BE2C (cell line): ENCODE data around the gene TEX22.

Experiments used
- DNase-seq: peaks from one replicate; pipeline ENCODE4 v3.0.0-alpha.2; 2020
- H3K27me3 ChIP-seq: fragments of 250-450 bp; sonication (Bioruptor Pico); 2 replicates; pipeline ENCODE4 v1.5.1; 2020; ENCODE audit warnings: mild to moderate bottlenecking
- H3K36me3 ChIP-seq: fragments of 250-450 bp; sonication (Bioruptor Pico); 2 replicates; pipeline ENCODE4 v1.5.1; 2020; ENCODE audit warnings: mild to moderate bottlenecking
- H3K4me1 ChIP-seq: fragments of 250-450 bp; sonication (Bioruptor Pico); 2 replicates; pipeline ENCODE4 v1.5.1; 2020
- H3K4me3 ChIP-seq: 2 replicates; pipeline ENCODE4 v1.5.1; 2011; ENCODE audit warnings: low read depth, low read length
- H3K9me3 ChIP-seq: fragments of 250-450 bp; sonication (Bioruptor Pico); 2 replicates; pipeline ENCODE4 v1.5.1; 2020
- TF ChIP-seq, protein P1 (sequence below): IDR thresholded peaks from 2 replicates; pipeline ENCODE4 v1.5.1; 2012; ENCODE audit warnings: mild to moderate bottlenecking, low read depth, low read length

TEX22 gene

DNA sequence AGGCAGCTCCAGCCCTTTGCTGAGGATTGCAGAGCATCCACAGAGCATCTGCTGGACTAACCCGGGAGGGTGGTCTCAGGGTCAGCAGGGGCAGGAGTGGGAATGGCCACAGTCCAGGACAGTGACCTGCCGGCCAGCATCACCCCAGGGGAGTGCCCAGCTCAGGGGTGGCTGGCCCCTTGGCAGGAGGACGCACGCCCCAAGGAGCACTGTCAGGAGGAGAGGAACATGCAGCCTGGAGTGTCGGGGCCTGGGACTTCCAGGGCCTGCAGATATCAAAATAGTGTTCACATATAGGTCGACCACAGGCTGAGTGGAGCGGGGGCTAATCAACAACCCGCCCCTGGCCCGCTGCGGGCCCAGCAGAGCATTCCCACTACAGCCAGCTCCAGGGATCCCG lies 33.2 kb upstream of the TEX22 start:
- TF ChIP-seq, protein P1, sequence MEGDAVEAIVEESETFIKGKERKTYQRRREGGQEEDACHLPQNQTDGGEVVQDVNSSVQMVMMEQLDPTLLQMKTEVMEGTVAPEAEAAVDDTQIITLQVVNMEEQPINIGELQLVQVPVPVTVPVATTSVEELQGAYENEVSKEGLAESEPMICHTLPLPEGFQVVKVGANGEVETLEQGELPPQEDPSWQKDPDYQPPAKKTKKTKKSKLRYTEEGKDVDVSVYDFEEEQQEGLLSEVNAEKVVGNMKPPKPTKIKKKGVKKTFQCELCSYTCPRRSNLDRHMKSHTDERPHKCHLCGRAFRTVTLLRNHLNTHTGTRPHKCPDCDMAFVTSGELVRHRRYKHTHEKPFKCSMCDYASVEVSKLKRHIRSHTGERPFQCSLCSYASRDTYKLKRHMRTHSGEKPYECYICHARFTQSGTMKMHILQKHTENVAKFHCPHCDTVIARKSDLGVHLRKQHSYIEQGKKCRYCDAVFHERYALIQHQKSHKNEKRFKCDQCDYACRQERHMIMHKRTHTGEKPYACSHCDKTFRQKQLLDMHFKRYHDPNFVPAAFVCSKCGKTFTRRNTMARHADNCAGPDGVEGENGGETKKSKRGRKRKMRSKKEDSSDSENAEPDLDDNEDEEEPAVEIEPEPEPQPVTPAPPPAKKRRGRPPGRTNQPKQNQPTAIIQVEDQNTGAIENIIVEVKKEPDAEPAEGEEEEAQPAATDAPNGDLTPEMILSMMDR: no peak
- no peak for DNase-seq
- H3K4me3 ChIP-seq: no peak overlapping the region
- no peaks in the 10 kb centered on the region for H3K36me3 ChIP-seq
- peaks cover 4% of the 10 kb centered on the region; the same call in 1 of the 2 replicates for H3K4me1 ChIP-seq
- H3K27me3 ChIP-seq: no peaks in the 10 kb centered on the region
- H3K9me3 ChIP-seq: no peaks in the 10 kb centered on the region

DNA sequence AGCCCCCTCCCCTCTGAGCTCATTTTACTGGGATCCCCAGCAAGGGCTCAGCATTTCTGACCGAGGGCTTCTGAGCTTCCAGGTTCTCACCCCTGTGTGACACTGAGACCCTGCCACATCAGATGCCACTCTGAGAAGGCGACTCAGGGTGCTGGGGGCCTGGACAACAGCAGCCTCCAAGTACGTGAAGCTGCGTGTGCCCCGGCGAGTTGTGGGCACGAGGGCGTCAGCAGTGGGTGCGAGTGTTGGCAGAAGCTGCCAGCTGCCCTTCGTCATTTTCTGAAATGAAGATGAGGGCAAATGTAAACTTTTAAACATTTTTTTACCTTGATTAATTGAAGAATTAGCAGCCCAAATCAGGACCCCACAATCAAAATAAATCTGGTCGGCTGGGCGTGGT lies 32.7 kb upstream of the TEX22 start:
- no peak for DNase-seq
- H3K36me3 ChIP-seq: no peaks in the 10 kb centered on the region
- peaks cover 4% of the 10 kb centered on the region; the same call in 1 of the 2 replicates for H3K4me1 ChIP-seq
- no peaks in the 10 kb centered on the region for H3K27me3 ChIP-seq
- TF ChIP-seq, protein P1: no peak
- no peaks in the 10 kb centered on the region for H3K9me3 ChIP-seq
- H3K4me3 ChIP-seq: no peak overlapping the region

DNA sequence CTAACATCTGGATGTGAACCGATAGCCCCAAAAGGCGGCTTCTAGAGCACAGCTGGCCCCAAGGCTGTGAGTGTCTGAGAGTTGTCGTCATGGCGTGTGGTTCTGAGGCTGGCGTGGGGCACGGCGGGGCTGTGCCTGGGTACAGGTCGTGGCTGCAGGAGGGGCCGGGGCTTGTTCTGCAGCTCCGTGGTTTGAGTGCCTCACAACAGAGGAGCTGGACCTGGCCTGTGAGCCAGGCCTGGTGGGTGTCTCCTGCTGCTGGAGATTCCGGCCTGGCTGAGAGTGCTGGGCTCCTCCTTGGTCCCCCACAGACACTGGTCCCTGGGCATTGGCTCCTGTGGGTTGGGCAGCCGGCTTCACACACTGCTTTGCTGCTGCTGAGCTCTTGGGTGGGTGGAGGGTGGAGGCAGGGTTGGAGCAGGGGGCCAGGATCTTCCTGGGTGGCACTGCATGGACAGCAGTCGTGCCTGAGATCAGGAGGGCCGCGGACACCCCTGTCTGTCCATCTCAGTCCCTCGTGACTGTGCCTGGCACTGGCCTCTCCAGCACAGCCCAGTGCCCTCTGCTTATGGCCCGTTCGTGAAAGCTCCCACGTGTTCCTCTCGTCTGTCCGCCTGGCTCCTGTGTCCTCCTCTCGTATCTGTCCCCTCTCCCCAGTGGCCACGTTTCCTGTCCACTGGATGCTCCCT lies 31.8 kb upstream of the TEX22 start:
- no peaks in the 10 kb centered on the region for H3K9me3 ChIP-seq
- TF ChIP-seq, protein P1: no peak

DNA sequence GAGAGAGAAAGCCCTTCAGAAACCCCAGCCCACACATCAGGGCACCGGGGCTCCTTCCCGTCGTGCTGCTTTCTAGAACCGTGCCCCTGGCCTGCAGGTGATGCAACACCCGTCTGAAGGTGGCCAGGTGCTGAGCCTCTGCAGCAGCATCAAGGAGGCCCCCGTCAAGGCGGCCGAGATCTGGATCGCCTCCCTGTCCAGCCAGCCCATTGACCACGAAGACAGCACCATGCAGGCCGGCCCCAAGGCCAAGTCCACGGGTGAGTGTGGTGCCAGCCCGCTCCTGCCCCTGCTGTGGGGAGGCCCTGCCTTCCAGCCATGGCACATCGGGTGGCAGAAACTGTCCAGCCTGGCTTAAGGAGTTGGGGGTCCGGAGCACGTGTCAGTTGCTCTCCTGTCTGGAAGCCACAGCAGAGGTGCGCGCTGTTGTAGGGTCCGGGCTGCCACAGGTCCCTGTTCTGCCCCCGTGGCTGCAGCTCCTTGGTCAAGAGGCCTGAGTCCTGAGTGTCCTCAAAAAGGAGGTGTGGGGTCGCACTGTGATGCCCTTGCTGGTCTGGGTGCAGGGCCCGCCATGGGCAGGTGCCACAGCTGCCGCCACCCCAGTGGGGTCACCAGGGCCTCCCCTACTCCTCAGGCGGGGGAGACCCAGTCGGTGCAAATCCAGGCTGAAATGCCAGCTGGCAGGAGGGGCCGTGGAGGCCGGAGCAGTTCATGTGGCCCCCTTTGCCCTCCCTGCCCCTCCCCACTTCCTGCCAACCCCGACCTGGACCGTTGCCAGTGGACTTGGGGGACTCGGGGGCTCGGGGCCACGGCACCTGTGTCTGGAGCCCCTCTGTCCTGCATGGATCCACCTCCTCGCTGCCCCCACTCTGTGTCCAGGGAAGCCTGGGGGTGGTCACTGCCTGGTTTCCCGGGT lies 31.0 kb upstream of the TEX22 start:
- no peak for DNase-seq

More for the DNA sequence above, 31.8 kb upstream of the TEX22 start:
- peaks cover 4% of the 10 kb centered on the region; the same call in 1 of the 2 replicates for H3K4me1 ChIP-seq
- DNase-seq: no peak
- no peak overlapping the region for H3K4me3 ChIP-seq
- H3K27me3 ChIP-seq: no peaks in the 10 kb centered on the region
- no peaks in the 10 kb centered on the region for H3K36me3 ChIP-seq

DNA sequence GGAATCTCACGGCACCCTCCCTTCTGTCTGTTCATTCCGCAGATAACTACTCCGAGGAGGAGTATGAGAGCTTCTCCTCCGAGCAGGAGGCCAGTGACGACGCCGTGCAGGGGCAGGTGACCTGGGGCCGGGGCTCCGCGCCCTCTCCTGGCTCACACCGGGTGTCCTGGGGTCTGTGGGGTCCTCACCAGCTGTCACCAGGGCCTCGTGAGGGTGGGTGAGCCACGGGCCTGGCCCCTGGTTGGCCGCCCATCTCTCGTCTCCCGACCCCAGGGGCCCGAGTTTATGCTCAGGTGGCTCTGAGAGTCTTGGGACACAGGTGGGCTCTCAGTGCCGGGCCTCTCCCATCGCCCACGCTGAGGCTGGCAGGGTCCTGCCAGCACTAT lies 30.3 kb upstream of the TEX22 start:
- Histone ChIP-seq H3K9me3 (no peaks in the 10 kb centered on the region), H3K4me3 (no peak overlapping the region), H3K36me3 (no peaks in the 10 kb centered on the region), H3K27me3 (no peaks in the 10 kb centered on the region), H3K4me1 (peaks cover 4% of the 10 kb centered on the region; the same call in 1 of the 2 replicates)
- TF ChIP-seq, protein P1: no peak
- no peak for DNase-seq

More for the DNA sequence above, 31.0 kb upstream of the TEX22 start:
- Histone ChIP-seq H3K36me3 (no peaks in the 10 kb centered on the region), H3K4me3 (no peak overlapping the region), H3K27me3 (no peaks in the 10 kb centered on the region), H3K4me1 (peaks cover 4% of the 10 kb centered on the region; the same call in 1 of the 2 replicates), H3K9me3 (no peaks in the 10 kb centered on the region)
- TF ChIP-seq, protein P1: no peak

DNA sequence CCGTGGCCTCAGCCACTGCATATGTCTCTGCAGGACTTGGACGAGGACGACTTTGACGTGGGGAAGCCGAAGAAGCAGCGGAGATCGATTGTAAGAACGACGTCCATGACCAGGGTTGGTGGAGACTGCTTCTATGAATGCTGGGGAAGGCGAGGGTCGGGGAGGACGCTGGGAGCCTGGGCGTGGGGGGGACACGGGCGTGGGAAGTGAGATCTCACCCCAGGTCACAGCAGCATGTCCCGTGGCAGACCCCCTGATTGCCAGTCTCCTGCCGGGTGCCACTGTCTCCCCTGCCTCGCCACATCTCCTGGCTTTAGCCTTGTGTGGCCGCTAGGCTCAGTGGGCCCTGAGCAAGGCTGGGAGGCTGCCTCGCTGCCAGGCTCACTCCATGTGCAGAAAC lies 29.9 kb upstream of the TEX22 start:
- TF ChIP-seq, protein P1: no peak
- peaks cover 4% of the 10 kb centered on the region; the same call in 1 of the 2 replicates for H3K4me1 ChIP-seq
- DNase-seq: no peak
- no peaks in the 10 kb centered on the region for H3K27me3 ChIP-seq
- H3K9me3 ChIP-seq: no peaks in the 10 kb centered on the region
- H3K36me3 ChIP-seq: no peaks in the 10 kb centered on the region
- no peak overlapping the region for H3K4me3 ChIP-seq
